NCI-H748 treated with DMSO at 0.1 percent for 48 hours (cell line): ENCODE measurements around the gene ZRANB2.
A peak's percentile ranks its signal among the peaks of the same experiment; 100 is the strongest.

Experiments
- DNase-seq: peaks from one replicate; lab custom pipeline; 2025; lab: John Stamatoyannopoulos, UW

ZRANB2 gene

DNA sequence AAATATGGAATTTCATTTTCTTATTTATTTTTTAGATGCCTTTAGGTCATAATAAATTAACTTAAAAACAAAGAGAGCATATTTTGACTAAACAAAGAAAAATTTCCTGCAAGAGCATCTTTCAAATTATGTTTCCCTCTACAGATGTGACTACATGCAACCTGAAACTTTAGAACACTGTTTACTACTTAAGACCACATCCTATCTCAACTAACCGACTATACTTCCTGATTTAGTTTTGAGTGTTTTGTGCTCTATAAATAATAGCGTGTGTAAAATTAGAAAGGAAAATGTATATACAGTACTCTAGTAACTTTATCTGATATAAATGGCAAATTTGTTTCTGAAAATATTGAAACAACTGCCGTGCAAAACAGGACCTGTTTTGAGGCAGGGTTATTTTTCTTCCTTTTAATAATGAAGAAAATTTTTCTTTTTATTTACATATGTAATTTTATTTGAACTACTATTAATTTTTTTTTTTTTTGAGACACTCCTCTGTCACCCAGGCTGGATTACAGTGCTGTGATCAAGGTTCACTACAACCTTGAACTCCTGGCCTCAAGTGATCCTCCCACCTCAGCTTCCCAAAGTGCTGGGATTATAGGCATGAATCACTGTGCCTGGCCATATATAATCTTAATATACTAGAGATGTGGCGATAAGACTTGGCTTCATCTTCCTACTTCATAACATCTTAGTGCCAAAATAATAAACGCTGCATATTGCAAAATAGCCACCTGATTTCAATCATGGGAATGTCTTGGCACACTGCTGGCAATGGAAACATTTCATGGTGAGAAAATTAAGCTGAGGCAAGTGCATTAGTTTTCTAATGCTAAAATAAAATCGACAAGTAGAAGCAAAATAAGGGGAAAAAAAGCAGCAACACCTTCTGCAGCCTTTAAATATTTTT, 12.3 kb downstream of the ZRANB2 start:
- DNase-seq: no peak

DNA sequence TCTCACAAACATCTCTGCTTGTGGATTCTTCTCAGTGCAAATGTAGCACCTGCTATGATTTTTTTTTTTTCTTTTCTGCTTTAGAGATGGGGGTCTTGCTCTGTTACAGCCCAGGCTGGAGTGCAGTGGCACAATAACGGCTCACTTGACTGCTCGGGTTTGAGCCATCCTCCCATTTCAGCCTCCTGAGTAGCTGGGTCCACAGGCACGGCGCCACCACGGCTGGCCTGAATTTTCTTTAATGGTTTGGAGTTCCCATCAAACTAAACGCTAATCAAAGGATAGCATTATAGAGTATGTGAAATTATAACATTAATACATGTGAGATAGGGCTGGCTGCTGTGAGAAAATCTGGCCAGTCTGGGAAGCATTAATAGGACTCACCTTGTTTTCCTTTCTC, 26.0 kb downstream of the ZRANB2 start:
- no peak for DNase-seq

DNA sequence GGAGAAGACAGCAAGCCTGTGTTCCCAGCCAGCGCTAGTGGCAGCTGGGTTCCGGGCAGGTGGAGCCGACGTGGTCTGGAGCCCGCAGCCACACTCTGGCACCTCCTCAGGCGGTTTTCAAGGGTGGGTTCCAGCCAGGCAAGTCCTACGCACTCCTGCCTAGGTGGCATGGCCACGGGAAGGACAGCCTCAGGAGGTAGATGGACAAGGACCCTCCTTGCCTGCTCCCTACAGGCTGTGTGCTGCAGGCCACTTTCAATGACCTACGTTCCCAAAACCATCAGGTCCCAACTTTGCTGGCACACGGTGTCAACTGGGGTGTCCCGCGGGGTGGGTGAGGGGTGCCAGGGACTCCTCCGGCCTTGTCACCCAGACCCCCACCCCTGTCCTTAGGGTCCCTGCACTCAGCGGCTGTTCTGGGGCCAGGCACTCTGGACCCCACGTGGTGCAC, 26.5 kb downstream of the ZRANB2 start:
- no peak for DNase-seq

DNA sequence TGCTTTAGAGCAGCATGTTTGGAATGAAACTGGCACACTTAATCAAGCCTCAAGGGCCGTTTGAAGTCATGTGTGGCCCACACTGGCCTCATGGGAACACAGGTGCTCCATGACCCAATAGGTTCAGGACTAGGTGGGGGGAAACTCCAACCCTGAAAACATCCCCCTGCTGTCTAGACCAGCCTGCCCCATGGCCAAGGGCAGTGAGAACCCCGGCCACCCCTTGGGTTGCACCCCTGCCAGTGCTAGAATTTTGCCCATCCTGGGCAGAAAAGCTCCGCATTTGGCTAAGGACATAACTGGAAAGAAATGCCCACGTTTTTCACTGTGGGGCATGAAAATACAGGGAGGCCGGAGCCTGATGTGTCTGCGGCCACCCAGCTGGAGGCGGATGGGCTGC, 27.1 kb downstream of the ZRANB2 start:
- no peak for DNase-seq

DNA sequence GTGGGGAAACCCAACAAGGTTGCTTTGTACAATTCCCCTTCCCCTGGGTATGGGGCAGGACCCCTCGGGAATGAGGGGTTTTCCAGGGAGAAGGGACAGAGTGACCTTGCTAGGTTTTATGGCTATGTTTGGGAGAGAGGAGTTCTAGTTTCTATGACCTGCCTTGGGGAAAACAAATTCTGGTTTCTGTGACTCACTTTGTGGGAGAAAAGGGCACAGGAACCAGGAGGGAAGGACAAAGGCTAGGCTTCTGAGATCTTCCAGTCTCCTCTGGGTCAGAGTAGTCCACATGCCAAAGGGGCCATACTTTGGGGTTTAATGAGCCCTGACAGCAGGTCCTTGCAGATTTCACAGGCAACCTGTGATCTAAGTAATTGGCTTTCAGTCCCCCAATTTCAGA, 27.7 kb downstream of the ZRANB2 start:
- no peak for DNase-seq

DNA sequence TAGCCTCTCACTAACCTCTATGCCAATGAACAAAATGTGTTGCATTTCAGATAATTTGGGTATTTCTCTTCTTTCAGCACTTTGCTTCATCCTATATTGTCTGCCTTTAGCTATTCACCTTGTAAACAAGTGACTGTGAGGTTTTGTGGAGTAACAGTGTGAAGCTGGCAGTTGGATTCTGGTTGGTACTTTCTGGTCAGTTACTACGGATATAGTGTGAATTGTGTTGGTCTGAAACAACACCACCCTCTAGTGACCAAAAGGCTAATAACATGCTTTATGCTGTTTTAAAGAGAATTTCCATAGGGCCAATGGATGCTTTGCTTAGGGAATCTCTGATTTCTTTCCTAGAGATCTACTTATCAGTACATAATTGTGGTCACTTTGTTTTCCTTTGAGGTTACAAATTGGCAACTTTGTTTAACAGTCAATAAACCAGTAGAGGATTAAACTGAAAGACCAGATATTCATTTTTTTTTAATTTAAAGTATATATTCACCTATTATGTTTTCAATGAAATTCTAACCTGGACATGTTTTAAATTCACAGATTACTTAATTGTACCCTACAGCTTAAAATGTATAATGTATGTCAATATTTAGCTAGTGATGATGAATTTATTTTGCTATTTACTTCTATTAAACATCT, 30.8 kb downstream of the ZRANB2 start:
- DNase-seq: peak; percentile 87

DNA sequence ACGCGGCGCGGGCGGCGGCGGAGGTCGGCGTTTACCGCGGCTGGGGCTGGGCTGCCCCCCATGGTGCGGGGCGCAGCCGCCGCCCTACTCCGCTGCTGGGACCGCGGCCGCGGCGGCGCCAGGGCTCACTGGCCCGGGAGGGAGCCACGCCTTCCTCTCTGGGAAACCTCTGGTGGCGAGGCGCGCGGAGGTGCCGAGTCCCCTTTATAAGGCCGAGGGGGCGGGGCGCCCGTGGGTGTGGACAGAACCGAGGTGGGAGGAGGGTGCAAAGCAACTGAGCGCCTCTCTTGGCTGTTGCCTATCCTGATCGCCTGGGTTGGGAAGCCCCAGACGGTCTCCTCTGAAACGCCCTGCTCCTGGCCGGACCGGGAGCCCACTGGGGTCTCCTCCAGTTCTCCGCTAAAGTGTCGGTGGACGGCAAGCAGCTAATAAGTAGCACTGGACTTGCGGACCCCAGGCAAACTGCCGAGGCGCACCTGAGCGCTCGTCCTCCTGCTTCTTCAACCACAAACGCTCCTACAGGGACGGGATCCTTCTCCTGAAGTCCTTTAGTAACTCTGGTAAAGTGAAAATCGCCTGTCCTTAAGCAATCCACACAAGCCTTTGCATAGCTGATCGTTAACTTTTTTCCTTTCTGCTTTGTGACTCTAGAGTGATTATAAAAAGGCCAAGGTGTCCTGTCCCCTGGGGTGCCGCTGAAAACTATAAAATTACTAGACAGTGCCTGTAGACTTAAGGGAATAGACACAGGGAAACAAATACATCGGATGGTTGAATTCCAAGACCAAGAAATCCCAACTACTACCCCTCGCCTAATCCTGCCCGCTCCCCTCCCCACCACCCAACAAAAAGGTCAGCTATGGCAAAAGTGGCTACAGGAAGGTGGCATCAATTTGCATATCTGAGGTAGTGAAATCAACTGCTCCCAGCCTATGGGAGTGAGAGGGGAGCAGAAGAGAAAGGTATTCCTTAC, 32.9 kb downstream of the ZRANB2 start, which contains the start of gene PTGER3:
TSS of gene PTGER3 (minus strand) at position 182 of the 973 bp plus-strand sequence. CDS start 239 bp downstream, outside the sequence.
- peak; percentile 79 for DNase-seq

DNA sequence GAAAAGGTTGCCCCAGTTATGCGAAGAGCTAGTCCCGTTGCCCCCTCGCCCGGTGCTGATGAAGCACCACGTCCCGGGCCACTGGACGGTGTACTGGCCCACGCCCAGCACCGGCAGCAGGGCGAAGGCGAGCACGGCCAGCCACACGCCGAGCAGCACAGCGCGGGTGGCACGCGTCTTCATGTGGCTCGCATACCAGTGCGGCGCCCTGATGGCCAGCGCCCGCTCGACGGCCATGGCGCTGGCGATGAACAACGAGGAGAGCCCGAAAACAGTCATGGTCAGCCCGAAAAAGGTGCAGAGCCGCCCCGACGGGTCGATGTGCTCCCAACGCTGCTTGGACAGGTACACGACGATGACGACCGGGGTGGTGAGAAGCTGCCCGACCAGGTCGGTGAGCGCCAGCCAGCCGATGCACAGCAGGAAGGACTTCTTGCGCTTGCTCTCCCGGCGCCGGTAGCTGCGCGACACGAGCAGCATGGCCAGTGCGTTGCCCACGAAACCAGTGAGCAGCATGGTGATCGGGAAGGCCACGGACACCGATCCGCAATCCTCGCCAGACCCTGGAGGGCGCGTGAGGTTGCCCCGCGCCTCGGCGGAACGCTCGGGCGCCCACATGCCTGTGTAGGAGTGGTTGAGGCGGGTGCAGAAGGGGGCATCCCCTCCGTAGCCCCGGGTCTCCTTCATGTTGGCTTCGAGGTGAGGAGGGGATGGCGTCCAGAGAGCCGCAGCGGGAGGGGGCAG, 33.8 kb downstream of the ZRANB2 start:
- DNase-seq: no peak

DNA sequence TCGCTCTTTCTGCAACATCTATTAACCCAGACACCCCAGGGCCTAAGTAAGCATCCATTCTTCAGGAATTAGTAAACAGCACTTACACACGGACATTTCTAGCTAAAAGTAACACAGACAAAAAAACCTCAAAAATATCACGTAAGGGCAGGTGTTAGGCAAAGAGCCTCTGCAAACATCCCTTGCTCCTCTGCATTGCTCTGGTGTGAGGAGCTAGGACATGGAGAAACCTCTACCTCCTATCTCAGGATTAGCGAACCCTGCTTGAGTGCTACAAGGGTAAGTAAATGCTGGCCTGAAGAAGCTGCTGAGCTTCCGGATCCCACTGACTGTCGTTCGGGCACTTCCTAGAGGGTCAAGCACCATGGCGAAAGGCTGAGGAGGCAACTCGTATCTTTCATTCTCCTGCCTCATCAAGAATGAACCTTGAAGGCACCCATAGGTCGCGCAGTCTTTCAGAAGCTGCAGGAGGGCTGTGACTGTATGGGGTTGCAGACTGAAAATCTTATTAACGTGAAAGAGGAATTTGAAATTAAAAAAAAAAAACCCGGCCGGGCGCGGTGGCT, 35.3 kb downstream of the ZRANB2 start:
- DNase-seq: no peak

DNA sequence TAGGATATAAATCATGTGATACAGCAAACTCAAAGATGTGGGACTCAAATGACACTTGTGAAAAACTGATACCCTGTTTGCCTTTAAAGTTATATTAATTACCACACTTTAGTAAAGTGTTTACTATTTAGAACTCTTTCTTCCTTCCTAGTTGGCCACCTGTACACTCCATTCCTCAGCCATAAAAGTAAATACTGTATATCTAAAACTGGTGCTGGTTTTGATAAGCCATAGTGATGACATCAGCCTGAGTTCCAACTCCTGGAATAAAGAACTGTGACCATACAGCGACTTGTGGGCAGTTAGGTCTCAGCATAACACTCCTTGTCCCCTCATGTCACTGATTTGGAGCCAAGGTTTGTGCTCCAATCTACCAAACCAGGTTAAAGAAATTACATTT, 36.0 kb downstream of the ZRANB2 start:
- no peak for DNase-seq

DNA sequence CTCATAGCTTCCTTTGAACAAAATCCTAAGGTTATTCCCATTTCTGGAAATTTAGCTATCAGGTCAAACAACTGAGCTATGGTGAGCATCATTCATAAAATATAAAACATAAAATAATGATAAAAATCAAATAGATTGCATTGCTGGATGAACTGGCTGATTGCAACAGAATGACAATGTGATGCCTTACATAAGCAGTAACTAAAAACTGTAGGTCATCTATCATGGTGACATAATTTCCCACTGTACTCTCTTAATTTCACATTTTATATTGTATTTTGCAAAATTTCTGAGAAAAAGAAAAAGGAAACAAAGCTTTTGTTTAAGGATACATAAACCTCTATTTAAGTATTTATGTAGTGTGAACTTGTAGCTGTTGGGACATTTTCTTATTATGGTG, 37.8 kb downstream of the ZRANB2 start:
- no peak for DNase-seq

DNA sequence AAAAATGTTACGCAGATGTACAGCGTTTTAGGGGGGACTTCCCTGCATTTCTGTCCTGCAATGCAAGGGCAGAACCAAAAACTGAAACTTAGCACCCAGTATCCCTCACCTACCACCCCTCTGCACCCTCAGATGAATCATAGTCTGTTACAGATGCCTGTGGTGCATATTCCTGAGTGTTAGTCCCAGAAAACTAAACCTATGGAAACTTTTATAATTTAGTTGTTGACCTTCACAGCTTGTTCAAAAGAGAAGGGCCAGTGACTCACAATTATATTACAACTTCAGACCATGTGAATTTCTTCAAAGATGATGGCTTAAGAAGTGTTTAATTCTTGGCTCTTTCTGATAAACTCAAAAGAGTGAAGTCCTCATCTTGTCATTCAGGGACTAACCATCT, 39.0 kb downstream of the ZRANB2 start:
- DNase-seq: no peak

DNA sequence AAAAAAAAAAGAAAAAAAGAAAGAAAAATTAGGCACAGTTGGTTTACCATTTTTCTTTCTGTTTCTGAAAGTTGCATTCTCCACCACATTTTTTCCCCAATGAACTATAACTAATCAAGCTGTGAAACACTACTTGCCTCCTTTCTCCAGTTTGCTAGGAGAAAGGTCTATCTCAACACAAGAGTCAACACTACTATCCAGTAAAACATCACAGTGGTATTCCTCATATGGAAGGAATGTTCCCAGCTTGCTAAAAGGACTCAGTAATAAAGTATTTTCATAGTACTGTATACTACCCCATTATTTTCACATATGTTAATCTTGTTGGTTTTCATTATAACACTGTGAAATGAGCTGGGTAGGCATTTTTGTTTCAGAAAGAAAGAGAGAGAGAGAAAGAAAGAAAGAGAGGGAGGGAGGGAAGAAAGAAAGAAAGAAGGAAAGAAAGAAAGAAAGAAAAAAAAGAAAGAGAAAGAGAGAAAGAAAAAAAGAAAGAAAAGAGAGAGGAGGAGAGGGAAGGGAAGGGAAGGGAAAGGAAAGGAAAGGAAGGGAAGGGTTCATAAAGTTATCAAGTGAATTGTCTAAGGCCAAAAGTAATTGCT, 41.1 kb downstream of the ZRANB2 start:
- DNase-seq: no peak

DNA sequence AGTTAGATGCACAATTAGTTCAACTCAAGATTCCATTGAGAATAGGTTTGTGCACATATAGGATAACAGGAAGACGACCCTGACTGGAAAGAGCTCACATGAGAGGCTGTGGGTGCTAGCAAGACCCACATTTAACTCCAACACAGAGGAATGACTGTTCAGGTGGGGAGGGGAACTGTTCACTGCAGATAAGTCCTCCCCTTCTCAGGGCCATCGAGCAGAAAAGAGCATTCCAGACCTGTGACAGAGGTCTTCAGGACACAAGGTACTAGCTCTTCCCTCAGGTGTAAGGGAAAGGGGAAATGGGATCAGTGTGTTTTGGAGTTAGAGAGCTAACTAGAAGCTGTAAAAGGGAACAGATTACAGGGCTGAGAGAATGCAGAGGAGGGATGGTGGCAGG, 41.9 kb downstream of the ZRANB2 start:
- DNase-seq: no peak

DNA sequence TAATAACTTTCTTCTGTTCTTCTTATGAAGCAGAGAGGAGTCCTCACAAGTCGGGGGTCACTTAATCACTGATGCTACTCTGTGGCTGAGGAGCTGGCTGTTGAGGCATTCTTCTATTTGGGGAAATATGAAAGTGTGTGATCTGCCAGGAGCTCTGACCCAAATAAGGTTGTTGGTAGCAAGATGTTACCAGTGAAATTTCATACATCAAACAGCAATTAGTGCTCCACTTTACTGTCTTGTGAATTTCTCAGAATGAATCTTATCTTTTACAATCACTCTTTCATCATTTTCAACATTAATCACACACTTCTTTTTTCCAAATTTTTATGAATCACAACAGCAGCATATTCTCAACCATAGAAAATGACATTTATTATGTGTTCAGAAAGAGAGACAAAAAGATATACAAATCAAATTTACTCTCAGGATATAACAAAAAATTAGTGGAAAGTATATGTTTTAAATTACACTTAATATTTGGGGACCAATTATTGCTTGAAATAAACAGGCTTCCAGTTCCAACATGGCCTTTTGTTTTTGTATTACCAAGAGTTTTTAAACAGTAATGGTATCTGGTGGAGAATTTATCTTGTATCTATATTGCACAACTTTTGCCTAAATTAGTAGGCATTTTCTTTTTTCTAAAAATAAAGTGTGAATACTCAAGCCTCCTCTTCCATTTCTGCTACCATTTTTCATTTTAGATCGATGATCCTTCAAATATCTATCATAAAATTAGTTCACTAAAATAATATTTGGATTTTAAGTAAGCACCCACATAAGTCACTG, 42.8 kb downstream of the ZRANB2 start:
- DNase-seq: no peak

DNA sequence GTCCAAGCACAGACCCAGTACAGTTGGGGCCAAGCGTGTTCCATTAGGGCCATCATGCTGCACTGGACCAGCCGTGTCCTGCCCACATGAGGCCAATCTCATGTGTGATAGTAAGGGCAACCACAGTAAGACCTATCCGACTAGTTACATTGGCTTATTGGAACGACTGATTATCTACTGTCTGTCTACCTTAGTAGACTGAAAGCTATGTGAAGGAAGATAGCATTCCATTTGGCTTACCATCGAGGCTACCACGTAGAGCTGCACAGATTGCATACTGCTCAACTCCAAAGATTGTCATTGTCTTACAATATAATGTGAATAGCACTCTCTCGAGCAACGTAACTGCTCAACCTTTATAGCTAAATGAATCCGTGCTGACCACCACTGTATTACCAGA, 43.8 kb downstream of the ZRANB2 start:
- DNase-seq: no peak

DNA sequence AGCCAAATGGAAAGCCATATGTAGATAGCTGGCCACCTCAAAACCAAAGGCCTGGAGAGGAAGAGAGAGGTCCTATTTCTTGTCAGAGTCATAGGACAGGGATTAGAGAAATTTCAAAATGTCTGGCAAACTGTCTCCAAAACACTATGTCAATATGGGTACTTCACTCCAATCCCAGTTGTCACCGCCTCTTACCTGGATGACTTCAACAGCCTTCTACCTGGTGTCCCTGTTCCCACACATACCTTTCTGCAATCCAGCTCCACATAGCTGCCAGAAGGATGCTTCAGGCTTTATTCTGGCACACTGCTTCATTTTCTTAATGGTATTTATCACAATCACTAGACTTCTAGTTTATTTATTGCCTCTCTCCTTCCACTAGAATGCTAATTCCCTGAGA, 47.7 kb downstream of the ZRANB2 start:
- DNase-seq: no peak

DNA sequence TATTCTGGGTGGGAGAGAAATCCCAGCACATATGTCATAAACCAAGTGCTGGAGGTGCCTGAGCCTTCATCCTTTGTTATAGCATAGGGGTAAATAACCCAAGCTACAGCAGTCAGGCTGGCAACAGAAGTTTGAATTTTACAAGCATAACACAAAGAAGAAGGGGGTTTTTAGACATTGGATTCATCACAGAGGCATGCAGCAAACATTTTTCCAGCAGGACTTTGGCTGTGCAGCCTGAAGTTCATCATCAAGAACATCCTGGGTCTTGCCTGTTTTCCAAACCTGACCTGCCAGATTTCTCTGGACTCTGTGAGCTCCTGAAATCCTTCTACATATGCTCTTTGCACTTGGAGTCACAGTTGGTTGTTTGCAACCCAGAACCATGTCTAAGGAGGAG, 49.4 kb downstream of the ZRANB2 start:
- DNase-seq: no peak

DNA sequence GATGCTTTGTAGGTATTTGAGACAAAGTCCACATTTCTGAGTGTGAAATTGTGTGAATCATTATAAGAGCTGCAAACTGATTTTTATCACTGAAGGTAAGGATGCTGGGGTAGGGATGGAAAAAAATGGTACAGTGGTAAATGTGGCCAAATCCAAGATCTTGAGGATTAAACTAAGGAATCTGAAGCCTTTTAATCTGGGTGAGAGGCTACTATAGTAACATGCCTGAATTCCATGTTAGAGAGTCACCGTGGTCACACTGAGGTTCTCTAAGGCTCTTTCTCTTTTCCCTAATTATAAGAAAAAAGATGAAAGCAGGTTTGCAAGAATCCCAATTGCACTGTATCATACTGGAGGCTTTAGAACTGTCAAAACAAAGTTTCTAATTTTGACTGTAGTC, 50.8 kb downstream of the ZRANB2 start:
- DNase-seq: no peak

DNA sequence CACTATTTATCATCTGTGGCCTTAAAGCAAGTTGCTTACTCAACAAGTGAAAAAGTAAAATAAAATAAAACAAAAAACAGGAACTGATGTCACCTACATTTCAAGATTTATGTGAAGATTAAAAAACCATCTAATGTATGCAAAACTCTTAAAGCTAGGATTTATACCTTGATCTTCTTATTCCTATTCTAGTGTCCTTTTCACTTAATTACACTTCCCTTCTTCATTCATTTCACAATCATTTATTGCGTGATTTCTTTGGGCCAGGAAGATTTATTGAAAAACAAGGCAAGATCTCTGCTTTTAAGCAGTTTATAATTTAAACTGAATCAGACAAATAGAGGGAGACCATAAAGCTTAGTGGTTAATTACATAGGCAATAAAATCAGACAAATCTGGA, 51.9 kb downstream of the ZRANB2 start:
- DNase-seq: no peak
